Endothelial cell of umbilical vein (primary cell): Measurements from ENCODE around the gene KCNB1. TPM values are rescaled to one million over a fixed set of nuclear protein-coding genes. Genes with fewer than 3 reads are reported as not detected.

Source experiments
- BruUV-seq: library from RNA; stranded (reverse); fragments of 400-500 nt; replicated peaks from 2 replicates; lab custom pipeline; 2021; lab: Mats Ljungman, UMichigan
- CTCF ChIA-PET: fragments of 300-600, 350-600 bp; sonication (Branson Sonifier 250); formaldehyde crosslinking; loops from one replicate; lab custom pipeline; 2021; ENCODE audit warnings: antibody characterized with exemption, inconsistent platforms; lab: Charles Lee
- POLR2A ChIA-PET: fragments of 300-600, 350-600 bp; sonication (Branson Sonifier 250); formaldehyde crosslinking; loops from one replicate; lab custom pipeline; 2021; ENCODE audit warnings: antibody characterized with exemption, inconsistent platforms; lab: Charles Lee
- DNase-seq: peaks from one replicate; pipeline ENCODE4 v3.0.0-alpha.2; 2011; ENCODE audit warnings: low read depth, low spot score
- FAIRE-seq: peaks from 2 replicates; lab custom pipeline; 2011; peaks lifted over from hg19 to GRCh38; lab: Jason Lieb, UNC
- H2AFZ ChIP-seq: 2 replicates; pipeline ENCODE4 v1.6.0; 2012; ENCODE audit warnings: low read depth, low read length, control low read depth, inconsistent platforms
- H3K27ac ChIP-seq: 2 replicates; pipeline ENCODE4 v1.5.1; 2011; ENCODE audit warnings: low read depth, mild to moderate bottlenecking, control low read depth, low read length, moderate library complexity; ENCODE audit not compliant: insufficient read depth
- H3K27me3 ChIP-seq, 2 experiments: 2 replicates each; pipeline versions ENCODE4 v1.6.0 to v1.6.1; 2011; ENCODE audit warnings: low read length in 2 of 2, mixed read lengths in 1 of 2; ENCODE audit not compliant: control insufficient read depth in 2 of 2, insufficient read depth in 2 of 2
- H3K36me3 ChIP-seq, 2 experiments: 2 replicates in 1 of 2; 3 replicates in 1 of 2; pipeline ENCODE4 v1.5.1; 2011; ENCODE audit warnings: low read length in 2 of 2, mild to moderate bottlenecking in 1 of 2, moderate library complexity in 1 of 2; ENCODE audit not compliant: control insufficient read depth in 2 of 2, insufficient read depth in 2 of 2; ENCODE audit errors: extremely low read depth in 1 of 2
- H3K4me1 ChIP-seq: 3 replicates; pipeline ENCODE4 v1.5.1; 2011; ENCODE audit warnings: mild to moderate bottlenecking, low read length; ENCODE audit not compliant: control insufficient read depth, insufficient read depth; ENCODE audit errors: extremely low read depth
- H3K4me2 ChIP-seq: 2 replicates; pipeline ENCODE4 v1.6.1; 2011; ENCODE audit warnings: low read length, control low read depth, mixed read lengths; ENCODE audit not compliant: insufficient read depth
- H3K4me3 ChIP-seq, 3 experiments: fragments of 200-600 bp in 1 of 3; sonication (generic), shearing (Covaris generic) in 1 of 3; replicated peaks in 1 of 3; 2 replicates each; pipeline ENCODE4 v1.5.1; 2011 to 2016; ENCODE audit warnings: control low read depth in 3 of 3, low read length in 3 of 3, mild to moderate bottlenecking in 2 of 3, inconsistent platforms in 1 of 3, low read depth in 1 of 3, moderate library complexity in 1 of 3; ENCODE audit not compliant: insufficient read depth in 1 of 3
- H3K79me2 ChIP-seq: 2 replicates; pipeline ENCODE4 v1.6.0; 2012; ENCODE audit warnings: low read length, inconsistent platforms; ENCODE audit not compliant: control insufficient read depth, insufficient read depth
- H3K9ac ChIP-seq: replicated peaks from 2 replicates; pipeline ENCODE3; 2011; ENCODE audit warnings: low read length, control low read depth; ENCODE audit not compliant: insufficient read depth; ENCODE audit errors: extremely low read depth
- H3K9me1 ChIP-seq: replicated peaks from 3 replicates; pipeline ENCODE4 v1.6.0; 2011; ENCODE audit warnings: mild to moderate bottlenecking, low read length; ENCODE audit not compliant: control insufficient read depth, insufficient read depth; ENCODE audit errors: extremely low read depth
- H3K9me3 ChIP-seq: replicated peaks from 2 replicates; pipeline ENCODE4 v1.5.1; 2012; ENCODE audit warnings: low read length, inconsistent platforms; ENCODE audit not compliant: control insufficient read depth, insufficient read depth
- H4K20me1 ChIP-seq: replicated peaks from 2 replicates; pipeline ENCODE3; 2011; ENCODE audit warnings: mild to moderate bottlenecking, low read length; ENCODE audit not compliant: control insufficient read depth, insufficient read depth; ENCODE audit errors: extremely low read depth
- CTCF ChIP-seq, 2 donors: IDR thresholded peaks; 1 replicate in 1 of 2; 2 replicates in 1 of 2; pipeline ENCODE4 v1.5.1; 2011; ENCODE audit warnings: low read length in 2 of 2, mild to moderate bottlenecking in 2 of 2, moderate library complexity in 2 of 2, control low read depth in 1 of 2, inconsistent platforms in 1 of 2, low read depth in 1 of 2; ENCODE audit not compliant: insufficient read depth in 1 of 2; ENCODE audit errors: extremely low read depth in 1 of 2
- EZH2 ChIP-seq: IDR thresholded peaks from 2 replicates; pipeline ENCODE4 v1.6.1; 2012; ENCODE audit warnings: borderline replicate concordance, low read depth, mild to moderate bottlenecking, moderate library complexity, low read length, inconsistent platforms; ENCODE audit not compliant: severe bottlenecking
- FOS ChIP-seq: IDR thresholded peaks from 2 replicates; pipeline ENCODE4 v1.6.1; 2011; ENCODE audit warnings: mild to moderate bottlenecking, low read length, moderate library complexity, borderline replicate concordance; ENCODE audit not compliant: insufficient read depth
- GATA2 ChIP-seq: IDR thresholded peaks from 2 replicates; pipeline ENCODE4 v1.7.0; 2011; ENCODE audit warnings: low read depth, mild to moderate bottlenecking, moderate library complexity, mixed read lengths, low read length; ENCODE audit not compliant: insufficient read length, insufficient read depth
- JUN ChIP-seq: IDR thresholded peaks from 2 replicates; pipeline ENCODE4 v1.6.1; 2011; ENCODE audit warnings: borderline replicate concordance, low read depth; ENCODE audit not compliant: insufficient read length, insufficient read depth
- MAX ChIP-seq: IDR thresholded peaks from 2 replicates; pipeline ENCODE4 v1.6.1; 2011; ENCODE audit not compliant: insufficient read depth, insufficient read length
- MYC ChIP-seq: IDR thresholded peaks from one replicate; pipeline ENCODE4 v1.6.1; 2011; ENCODE audit warnings: mild to moderate bottlenecking, low read depth, low read length
- POLR2A ChIP-seq: IDR thresholded peaks from 2 replicates; pipeline ENCODE4 v1.6.1; 2012; ENCODE audit warnings: low read depth, mild to moderate bottlenecking, control low read depth, low read length
- POLR2AphosphoS5 ChIP-seq: IDR thresholded peaks from 2 replicates; pipeline ENCODE4 v1.6.1; 2012; ENCODE audit warnings: low read depth, mild to moderate bottlenecking, control low read depth, low read length, moderate library complexity; ENCODE audit not compliant: insufficient read depth
- dilution Hi-C: fragments of 300-500 bp; cut with MboI; formaldehyde crosslinking; loops from one replicate; pipeline ENCODE4 v1.15.0; 2019; ENCODE audit warnings: low sequenced_read_pairs; ENCODE audit not compliant: extremely low pct_ligation_motif_present
- intact Hi-C: fragments of 100-400 bp; cut with micrococcal nuclease; formaldehyde crosslinking; loops from one replicate; pipeline ENCODE4 v1.10.0; 2022
- polyA plus RNA-seq, 4 experiments: library from polyadenylated mRNA; depleted of rRNA in 3 of 4; stranded (reverse) in 3 of 4; unstranded in 1 of 4; fragments of >200 nt; gene quantifications; 2 replicates each; pipeline versions ENCODE4 v1.2.1 to v1.2.3, GENCODE V29; 2011 to 2012; ENCODE audit warnings: missing spikeins in 1 of 4
- total RNA-seq: library from RNA; stranded (reverse); gene quantifications from 2 replicates; pipeline ENCODE4 v1.2.3, GENCODE V29; 2021

The KCNB1 gene
- total and polyA plus RNA-seq, 2 donors (not counting 3 experiments of a cell fraction or from before 2014, with no cell fraction given): not detected

GRCh38 chr20:49352751-49353150 is 129.7 kb downstream of the KCNB1 start:
- Histone ChIP-seq H3K9me3 (no peaks in the 10 kb centered on the region), H3K9ac (no peak overlapping the region), H3K9me1 (no peaks in the 10 kb centered on the region), H3K79me2 (no peaks in the 10 kb centered on the region), H4K20me1 (no peaks in the 10 kb centered on the region), H3K4me2 (no peak overlapping the region), H3K4me1 (no peaks in the 10 kb centered on the region), H3K27me3 (peaks cover 6 to 7% of the 10 kb centered on the region in 2 experiments), H3K27ac (no peak overlapping the region), H2AFZ (no peak overlapping the region), H3K36me3 (no peaks in the 10 kb centered on the region), H3K4me3 (no peak overlapping the region)
- DNase-seq (no peak), FAIRE-seq (no peak)
- intact Hi-C loops: no loop called here
- ChIA-PET CTCF (interaction anchor here (0.8 to 1.3 kb wide), 2 partner anchors 11 to 189 kb away, joined by 3 to 5 read pairs; no protein-coding TSS in a partner anchor), POLR2A (no interaction called here)
- TF ChIP-seq GATA2 (no peak), CTCF (IDR thresholded peaks at IDR 0.05; ENCODE audit: extremely low read depth in 1 of 2, insufficient read depth in 1 of 2, low read depth in 1 of 2, low read length in 2 of 2) (no peak), JUN (no peak), FOS (no peak), MAX (no peak), POLR2AphosphoS5 (no peak), POLR2A (no peak), MYC (no peak), EZH2 (no peak)
- dilution Hi-C loops: no loop called here
- BruUV-seq: no TSS peak
